ENCODE measurements around the gene SAMM50. TPM values are rescaled to one million over a fixed set of nuclear protein-coding genes. Genes with fewer than 3 reads are reported as not detected.

Gene SAMM50
- total RNA-seq, 1 experiment from 2014 or later, result 57.5 TPM

DNA sequence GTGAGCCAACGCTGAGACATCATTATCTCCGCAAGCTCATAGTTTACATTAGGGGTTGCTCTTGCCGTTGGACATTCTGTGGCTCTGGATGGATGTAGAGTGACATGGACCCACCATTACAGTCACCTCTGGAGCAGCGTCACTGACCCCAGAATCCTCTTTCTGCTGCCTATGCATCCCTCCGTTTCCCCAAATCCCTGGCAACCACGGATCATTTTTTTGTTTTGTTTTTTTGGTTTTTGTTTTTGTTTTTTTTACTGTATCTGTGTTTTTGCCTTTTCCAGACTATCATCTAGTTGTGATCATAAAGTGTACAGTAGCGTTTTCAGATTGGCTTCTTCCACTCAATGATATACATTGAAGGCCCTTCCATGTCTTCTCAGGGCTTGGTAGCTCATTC lies 72.8 kb downstream of the SAMM50 start:
- no peak for DNase-seq (ENCODE audit: low read depth)

DNA sequence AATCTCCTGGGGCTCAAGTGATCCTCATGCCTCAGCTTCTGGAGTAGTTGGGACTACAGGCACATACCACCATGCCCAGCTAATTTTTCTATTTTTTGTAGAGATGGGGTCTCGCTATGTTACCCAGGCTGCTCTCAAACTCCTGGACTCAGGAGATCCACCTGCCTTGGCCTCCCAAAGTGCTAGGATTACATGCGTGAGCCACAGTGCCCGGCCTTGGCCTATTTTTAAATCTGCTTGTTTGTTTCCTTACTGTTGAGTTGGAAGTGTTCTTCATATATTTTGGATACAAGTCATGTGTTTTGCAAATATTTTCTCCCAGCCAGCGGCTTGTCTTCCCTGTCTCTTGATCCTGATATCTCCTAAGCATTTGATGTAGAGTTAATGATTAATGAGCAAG lies 73.8 kb downstream of the SAMM50 start:
- no peak for DNase-seq (ENCODE audit: low read depth)

DNA sequence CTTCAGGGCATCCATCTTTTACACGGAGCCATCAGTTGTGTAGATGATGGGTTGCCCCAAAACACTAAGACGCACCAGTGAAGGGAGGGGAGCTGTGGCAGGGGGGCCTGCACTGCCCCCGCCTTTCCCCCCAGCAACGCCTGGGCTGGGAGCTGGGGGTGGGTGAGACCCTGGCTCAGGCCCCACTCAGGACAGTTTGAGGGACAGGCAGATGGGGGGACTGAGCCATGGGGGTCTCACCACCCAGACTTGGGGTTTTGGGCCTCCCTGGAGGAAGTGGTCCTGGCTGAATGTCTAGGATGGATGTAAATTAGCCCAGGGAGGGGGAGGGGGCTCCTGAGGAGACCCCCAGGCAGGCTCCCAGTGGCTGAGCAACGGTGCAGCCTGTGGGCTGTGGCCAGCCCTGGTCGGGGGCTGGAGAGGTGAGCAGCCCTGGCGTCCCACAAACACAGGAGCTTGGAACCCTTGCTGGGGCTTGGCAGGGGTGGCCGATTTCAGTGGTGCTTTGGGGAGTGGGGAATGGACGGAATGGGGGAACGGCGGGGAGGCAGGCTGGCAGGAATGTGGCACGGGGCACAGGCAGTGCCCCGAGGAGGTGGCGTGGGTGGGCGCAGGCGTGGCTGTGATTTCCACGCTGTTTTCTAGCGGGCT lies 74.9 kb downstream of the SAMM50 start:
- no peak for DNase-seq (ENCODE audit: low read depth)

DNA sequence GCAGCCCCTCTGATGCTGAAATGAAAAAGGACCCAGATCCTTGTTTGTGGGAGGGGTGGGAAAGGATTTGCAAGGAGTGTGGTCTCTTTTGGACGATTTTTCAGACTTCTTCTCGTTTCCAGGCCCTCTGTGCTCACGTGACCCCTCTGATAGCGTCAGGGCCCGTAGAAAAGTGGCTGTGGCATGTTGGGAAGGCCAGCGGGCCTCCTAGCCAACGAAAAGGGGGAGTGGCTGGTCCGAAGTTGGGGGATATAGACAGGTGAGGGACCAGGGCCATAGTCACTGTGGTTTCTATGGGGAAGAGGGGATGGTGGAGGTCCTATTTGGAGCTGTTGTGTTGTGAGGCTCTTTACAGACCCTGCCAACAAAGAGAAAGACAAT lies 75.5 kb downstream of the SAMM50 start:
- DNase-seq (ENCODE audit: low read depth), result no peak

DNA sequence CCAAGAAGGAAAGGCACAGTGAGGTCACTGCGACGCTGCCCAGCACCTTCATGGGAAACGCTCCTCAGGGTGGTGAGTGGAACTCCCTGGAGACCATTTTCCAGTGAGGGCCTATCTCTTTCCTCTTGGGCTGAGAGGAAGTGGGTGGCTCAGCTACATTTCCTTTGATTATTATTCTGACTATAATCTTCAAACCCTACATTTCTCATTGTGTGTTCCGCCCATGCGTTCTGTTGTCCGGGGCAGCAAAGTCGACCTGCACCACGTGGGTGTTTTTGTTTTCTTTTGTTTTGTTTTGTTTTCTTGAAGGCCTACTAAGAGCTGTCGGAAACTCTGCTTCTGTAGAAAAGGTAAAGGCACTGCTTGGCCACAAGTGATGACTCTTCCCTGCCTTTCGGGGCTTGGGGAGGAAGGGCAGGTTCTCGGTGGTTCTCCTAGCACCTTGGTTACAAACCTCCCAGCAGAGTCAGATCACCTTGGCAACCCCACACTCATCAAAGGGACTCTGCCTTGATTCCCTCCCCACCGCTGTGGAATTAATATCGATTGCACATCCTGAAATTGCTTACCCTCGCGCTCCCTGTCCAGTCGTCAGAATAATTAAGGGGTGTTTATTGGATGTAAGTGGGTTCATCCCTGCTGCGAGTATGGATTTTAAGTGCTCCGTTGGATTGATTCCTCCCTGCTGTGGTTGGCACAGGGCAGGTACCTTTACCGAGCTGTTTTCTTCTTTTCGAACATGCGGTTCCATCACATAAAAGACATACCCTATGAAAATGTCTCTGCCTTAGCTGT lies 76.1 kb downstream of the SAMM50 start:
- DNase-seq (ENCODE audit: low read depth), result no peak

DNA sequence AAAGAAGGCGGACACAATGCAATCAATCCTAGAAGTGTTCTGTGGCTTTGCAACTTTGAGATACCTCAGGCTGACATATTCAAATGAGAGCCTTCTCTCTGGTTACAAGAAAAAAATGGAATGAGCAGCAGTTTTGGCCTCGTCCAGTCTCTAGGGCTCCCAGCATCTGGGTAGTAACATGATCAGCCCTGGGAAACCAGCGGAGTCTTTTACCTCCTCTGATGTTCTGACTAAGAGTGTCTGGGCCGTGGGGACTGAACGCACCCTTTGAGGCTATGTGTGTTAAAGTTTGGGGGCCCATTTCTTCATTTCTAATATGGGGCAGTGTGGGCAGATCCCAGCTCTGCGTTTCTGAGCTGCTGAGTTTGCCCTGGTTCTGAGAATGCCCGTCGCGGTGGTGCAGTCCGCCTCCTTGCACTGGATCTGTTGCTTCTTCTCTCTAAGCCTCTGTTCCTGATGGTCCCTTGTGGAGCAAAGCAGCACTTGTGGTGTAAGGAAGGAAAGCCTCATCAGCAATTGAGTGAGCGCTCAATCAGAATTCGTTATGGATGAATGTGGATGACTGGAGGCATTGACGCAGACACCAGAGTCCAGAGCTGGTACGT lies 77.0 kb downstream of the SAMM50 start:
- no peak for DNase-seq (ENCODE audit: low read depth)

DNA sequence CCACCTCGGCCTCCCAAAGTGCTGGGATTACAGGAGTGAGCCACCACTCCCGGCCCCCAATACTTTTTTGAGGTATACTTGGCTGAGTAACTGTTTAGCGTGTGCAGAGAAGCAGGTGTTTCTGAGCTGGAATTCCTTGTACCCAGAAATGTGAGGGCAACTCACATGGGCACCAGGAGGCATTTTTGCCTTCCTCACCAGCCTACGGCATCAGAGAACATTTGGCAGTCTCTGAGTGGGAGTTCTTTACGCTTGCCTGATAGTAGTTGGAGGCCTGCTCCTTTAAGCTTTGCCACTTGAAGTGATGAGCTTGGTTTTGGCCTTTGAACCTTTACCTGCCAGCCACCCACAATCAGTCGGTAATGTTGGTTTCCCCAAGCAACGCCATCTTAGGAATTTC lies 78.0 kb downstream of the SAMM50 start:
- no peak for DNase-seq (ENCODE audit: low read depth)

DNA sequence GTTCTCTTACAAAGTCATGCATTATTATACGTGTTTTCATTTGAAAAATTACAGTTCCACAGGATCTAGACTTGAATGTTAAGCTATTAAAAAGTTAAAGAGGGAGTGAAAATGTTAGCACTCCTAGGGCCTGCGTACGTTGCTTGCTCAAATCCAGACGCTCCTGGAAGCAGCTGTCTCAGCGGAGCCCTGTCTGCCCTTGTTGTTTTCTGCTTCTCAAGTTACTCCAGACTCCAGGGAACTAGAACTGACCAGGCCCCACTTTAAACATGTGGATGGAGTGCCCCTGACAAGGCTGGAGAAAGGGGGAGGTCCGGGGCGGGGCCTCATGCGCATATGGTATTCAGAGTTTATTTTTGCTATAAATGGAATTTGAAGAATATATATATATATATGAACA lies 78.5 kb downstream of the SAMM50 start:
- DNase-seq (ENCODE audit: low read depth), result no peak

DNA sequence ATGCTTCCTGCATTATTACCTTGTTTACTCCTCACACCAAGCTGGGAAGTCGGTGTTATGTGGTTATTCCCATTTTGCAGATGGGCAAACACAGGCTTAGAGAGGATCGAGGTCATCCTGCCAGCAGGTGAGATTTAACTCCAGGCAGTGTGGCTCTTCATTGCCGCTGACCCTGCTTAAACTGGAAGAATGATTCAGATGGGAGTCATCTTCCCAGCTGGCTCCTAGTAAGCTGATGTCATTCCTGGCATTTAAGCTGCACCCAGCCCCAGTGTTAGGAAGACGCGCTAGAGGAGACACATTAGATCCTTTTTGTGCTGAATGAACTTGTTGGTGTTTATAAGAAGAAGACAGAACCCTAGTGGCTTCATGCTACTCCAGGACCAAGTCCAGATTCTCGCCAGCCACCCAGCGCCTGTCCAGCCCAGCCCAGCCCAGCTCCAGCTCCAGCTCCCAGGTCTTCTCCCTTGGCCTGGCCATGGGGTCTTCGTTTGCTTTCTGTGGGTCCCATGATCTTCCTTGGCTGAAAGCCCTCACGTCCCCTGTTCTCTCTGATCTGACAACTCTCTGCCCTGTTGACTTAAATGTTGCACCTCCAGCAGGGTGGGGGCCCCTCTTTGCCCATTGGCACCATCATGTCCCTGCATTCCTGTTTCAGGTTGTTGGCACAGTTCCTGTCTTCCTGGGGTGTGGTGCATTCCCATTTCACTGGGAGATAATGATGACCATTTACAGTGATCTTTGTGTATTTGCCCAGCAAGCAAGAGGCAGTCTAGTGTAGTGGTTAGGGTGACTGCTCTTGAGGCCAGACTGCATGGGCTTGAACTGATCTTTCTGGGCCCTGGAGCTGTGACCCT lies 82.5 kb downstream of the SAMM50 start:
- DNase-seq (ENCODE audit: low read depth), result peak; percentile 94

DNA sequence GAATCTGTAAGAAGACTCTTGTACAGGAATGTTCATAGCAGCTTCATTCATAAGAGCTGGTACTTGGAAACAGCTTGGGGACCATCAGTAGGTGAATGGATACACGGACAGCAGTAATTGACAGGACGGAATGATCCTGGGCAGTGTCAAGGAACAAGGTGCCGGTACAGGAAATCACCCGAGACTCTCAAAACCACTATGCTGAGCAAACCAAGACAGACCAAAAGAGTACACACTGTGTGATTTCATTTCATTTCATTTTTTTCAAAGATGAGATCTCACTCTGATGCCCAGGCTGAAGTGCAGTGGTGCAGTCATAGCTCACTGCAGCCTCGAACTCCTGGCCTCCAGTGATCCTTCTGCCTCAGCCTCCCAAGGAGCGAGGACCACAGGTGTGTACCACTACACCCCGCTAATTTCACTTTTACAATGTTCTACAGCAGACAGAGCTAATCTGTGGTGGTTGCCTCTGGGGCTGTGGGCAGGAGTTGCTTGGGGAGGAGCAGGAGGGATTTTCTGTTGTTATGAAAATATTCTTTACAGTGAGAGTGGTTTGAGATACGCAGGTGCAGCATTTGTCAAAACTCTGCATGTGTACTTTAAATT lies 84.4 kb downstream of the SAMM50 start:
- DNase-seq (ENCODE audit: low read depth), result no peak

DNA sequence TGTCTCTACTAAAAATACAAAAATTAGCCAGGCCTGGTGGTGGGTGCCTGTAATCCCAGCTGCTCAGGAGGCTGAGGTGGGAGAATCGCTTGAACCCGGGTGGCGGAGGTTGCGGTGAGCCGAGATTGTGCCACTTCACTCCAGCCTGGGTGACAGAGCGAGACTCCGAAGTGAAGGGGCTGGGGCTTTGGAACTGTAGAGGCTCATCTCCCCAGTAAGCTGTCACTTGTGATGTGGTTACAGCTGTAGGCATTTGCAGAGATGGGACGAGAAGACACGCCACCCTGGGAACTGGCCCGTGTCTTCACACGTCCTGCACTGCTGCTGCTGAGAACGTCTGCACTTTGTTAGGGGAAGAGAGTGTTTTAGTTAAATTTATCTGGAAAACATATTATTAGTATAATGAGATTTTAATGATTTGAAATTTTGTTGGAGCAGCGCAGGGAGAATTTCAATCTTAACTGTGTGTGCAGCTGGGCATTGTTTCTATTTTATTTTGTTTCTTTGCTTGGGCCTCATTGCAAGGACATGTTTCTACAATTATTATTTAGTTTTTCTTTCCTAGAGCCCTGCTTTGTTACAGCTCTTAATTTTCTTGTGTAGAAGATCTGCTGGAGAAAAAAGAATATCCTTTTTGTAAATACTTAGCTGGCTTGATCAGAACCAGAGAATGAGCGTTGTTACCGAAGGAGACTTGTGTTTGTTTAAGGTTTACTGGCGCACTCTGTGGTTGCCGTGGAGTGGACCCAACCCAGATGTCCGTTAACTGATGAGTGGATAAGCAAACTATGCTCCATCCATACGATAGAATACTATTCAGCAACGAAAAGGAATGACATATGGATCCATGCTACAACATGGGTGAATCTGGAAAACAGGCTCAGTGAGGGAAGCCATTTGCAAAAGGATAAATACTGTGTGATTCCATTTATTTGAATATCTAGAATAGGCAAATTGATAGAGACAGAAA lies 87.3 kb downstream of the SAMM50 start:
- no peak for DNase-seq (ENCODE audit: low read depth)

DNA sequence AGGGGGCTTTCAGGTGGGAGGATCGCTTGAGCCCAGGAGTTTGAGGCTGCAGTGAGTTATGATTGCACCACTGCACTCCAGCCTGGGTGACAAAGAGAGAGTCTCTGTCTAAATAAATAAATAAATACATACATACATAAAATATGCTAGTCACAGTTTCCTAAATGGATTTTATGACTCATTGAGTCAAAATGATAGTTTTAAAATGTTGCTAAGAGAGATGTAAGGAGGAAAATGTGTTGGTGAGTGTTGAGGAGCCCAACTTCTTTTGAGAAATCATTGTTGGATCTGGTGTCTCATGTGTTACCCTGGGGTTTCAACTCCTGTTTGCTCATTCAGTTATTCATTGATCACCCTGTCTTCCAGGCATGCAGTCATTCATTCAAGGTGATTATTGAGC lies 89.9 kb downstream of the SAMM50 start:
- DNase-seq (ENCODE audit: low read depth), result no peak

Other genes with a start within 250 kb of the SAMM50 start
- gene EFCAB6, start 143.1 kb upstream of the SAMM50 start, total RNA-seq (2014; rRNA removed; shearing (Covaris generic)), result not detected in 2 replicates
- gene SULT4A1, start 92.9 kb upstream of the SAMM50 start, total RNA-seq (2014; rRNA removed; shearing (Covaris generic)), result 0.26 and 0.33 TPM in 2 replicates
- not detected in 2 replicates for gene PNPLA5, start 63.4 kb upstream of the SAMM50 start, total RNA-seq (2014; rRNA removed; shearing (Covaris generic))
- 1.7 and 4.3 TPM in 2 replicates for gene PNPLA3, start 31.6 kb upstream of the SAMM50 start, total RNA-seq (2014; rRNA removed; shearing (Covaris generic))
- gene PARVB, start 68.9 kb downstream of the SAMM50 start, total RNA-seq (2014; rRNA removed; shearing (Covaris generic)), result 54.5 and 69.4 TPM in 2 replicates
- gene PARVG, start 225.5 kb downstream of the SAMM50 start, total RNA-seq (2014; rRNA removed; shearing (Covaris generic)), result 0.24 and 0.50 TPM in 2 replicates